C4-2B (cell line): ENCODE measurements around the gene TMEM256.
"Not testable (repeated sequence)": the region's sequence is repeated elsewhere in the genome, so short reads cannot be mapped to it uniquely, and the experiment has no call there.

ENCODE experiments used
- CTCF ChIP-seq: fragments of 450-650 bp; conservative IDR thresholded peaks from 2 replicates; pipeline ENCODE4 v1.5.1; 2017; ENCODE audit warnings: mild to moderate bottlenecking
- ZFX ChIP-seq: fragments of 450-650 bp; IDR thresholded peaks from 2 replicates; pipeline ENCODE4 v1.6.1; 2017

GRCh38 chr17:7365963-7366362 lies 37.9 kb downstream of the TMEM256 start:
- TF ChIP-seq CTCF, ZFX: not testable (repeated sequence)
